Effector memory CD8-positive, alpha-beta T cell (primary cell): ENCODE measurements around the gene WLS.
"Not testable (repeated sequence)": the region's sequence is repeated elsewhere in the genome, so short reads cannot be mapped to it uniquely, and the experiment has no call there.

Experiments used
- ATAC-seq: fragments of 150-1000 bp; cut with Tn5 transposase; replicated peaks from 2 replicates; pipeline ENCODE4 v1.10.0; 2021; ENCODE audit warnings: mild to moderate bottlenecking, moderate library complexity
- DNase-seq, 3 experiments: peaks; one replicate each; pipeline ENCODE4 v3.0.0; 2021
- H3K27ac Mint-ChIP-seq, 2 donors: one replicate each; pipeline ENCODE4 v1.8.0; 2022; ENCODE audit warnings: mild to moderate bottlenecking in 2 of 2, mixed read lengths in 2 of 2, moderate library complexity in 2 of 2
- H3K27me3 Mint-ChIP-seq, 2 donors: one replicate each; pipeline ENCODE4 v1.8.0; 2022; ENCODE audit warnings: mixed read lengths in 2 of 2
- H3K36me3 Mint-ChIP-seq: one replicate; pipeline ENCODE4 v1.8.0; 2022; ENCODE audit warnings: mild to moderate bottlenecking, moderate library complexity, mixed read lengths; ENCODE audit not compliant: insufficient read depth
- H3K4me1 Mint-ChIP-seq, 2 donors: one replicate each; pipeline ENCODE4 v1.8.0; 2022; ENCODE audit warnings: low read depth in 2 of 2, mixed read lengths in 2 of 2
- H3K4me3 Mint-ChIP-seq, 2 donors: one replicate each; pipeline ENCODE4 v1.8.0; 2022; ENCODE audit warnings: mild to moderate bottlenecking in 2 of 2, mixed read lengths in 2 of 2, moderate library complexity in 2 of 2
- H3K9me3 Mint-ChIP-seq, 2 donors: one replicate each; pipeline ENCODE4 v1.8.0; 2022; ENCODE audit warnings: mixed read lengths in 2 of 2

The WLS gene

GRCh38 chr1:68164918-68165317 lies 67.4 kb downstream of the WLS start:
- ATAC-seq (no peak), DNase-seq (no peak)
- Mint-ChIP-seq H3K27ac (no peak overlapping the region), H3K4me3 (no peak overlapping the region), H3K36me3 (no peaks in the 10 kb centered on the region), H3K27me3 (no peaks in the 10 kb centered on the region), H3K4me1 (no peaks in the 10 kb centered on the region), H3K9me3 (peaks cover 0 to 6% of the 10 kb centered on the region in 2 donors)

- no peak for ATAC-seq
- Mint-ChIP-seq H3K27me3 (no peaks in the 10 kb centered on the region), H3K4me1 (no peaks in the 10 kb centered on the region)
These were observed 69.1 kb downstream of the WLS start for GRCh38 chr1:68163220-68163619.

GRCh38 chr1:68162761-68163160 lies 69.6 kb downstream of the WLS start:
- no peaks in the 10 kb centered on the region for H3K4me1 Mint-ChIP-seq
- no peaks in the 10 kb centered on the region for H3K36me3 Mint-ChIP-seq

More at GRCh38 chr1:68163220-68163619, 69.1 kb downstream of the WLS start:
- peaks cover 0 to 6% of the 10 kb centered on the region in 2 donors for H3K9me3 Mint-ChIP-seq
- no peak overlapping the region for H3K27ac Mint-ChIP-seq
- no peak overlapping the region for H3K4me3 Mint-ChIP-seq
- no peaks in the 10 kb centered on the region for H3K36me3 Mint-ChIP-seq
- DNase-seq: no peak

GRCh38 chr1:68161672-68162071 lies 70.7 kb downstream of the WLS start:
- not testable (repeated sequence) for H3K36me3 Mint-ChIP-seq, H3K9me3 Mint-ChIP-seq, H3K27me3 Mint-ChIP-seq, H3K27ac Mint-ChIP-seq, DNase-seq, H3K4me1 Mint-ChIP-seq, ATAC-seq, H3K4me3 Mint-ChIP-seq

More at GRCh38 chr1:68162761-68163160, 69.6 kb downstream of the WLS start:
- Mint-ChIP-seq H3K27ac (no peak overlapping the region), H3K27me3 (no peaks in the 10 kb centered on the region), H3K9me3 (peaks cover 0 to 6% of the 10 kb centered on the region in 2 donors), H3K4me3 (no peak overlapping the region)
- no peak for DNase-seq
- no peak for ATAC-seq

GRCh38 chr1:68160935-68161334 lies 71.4 kb downstream of the WLS start:
- H3K9me3 Mint-ChIP-seq, DNase-seq, H3K4me3 Mint-ChIP-seq, ATAC-seq, H3K36me3 Mint-ChIP-seq, H3K27ac Mint-ChIP-seq, H3K4me1 Mint-ChIP-seq, H3K27me3 Mint-ChIP-seq: not testable (repeated sequence)

GRCh38 chr1:68160021-68160420 lies 72.3 kb downstream of the WLS start:
- Mint-ChIP-seq H3K27me3 (no peaks in the 10 kb centered on the region), H3K9me3 (peaks cover 0 to 6% of the 10 kb centered on the region in 2 donors), H3K36me3 (no peaks in the 10 kb centered on the region), H3K4me3 (no peak overlapping the region), H3K4me1 (no peaks in the 10 kb centered on the region), H3K27ac (no peak overlapping the region)
- DNase-seq: no peak
- no peak for ATAC-seq

- Mint-ChIP-seq H3K4me3 (no peak overlapping the region), H3K4me1 (no peaks in the 10 kb centered on the region), H3K36me3 (no peaks in the 10 kb centered on the region), H3K9me3 (peaks cover 0 to 6% of the 10 kb centered on the region in 2 donors), H3K27ac (no peak overlapping the region), H3K27me3 (no peaks in the 10 kb centered on the region)
- no peak for DNase-seq
- ATAC-seq: no peak
These were observed 73.5 kb downstream of the WLS start for GRCh38 chr1:68158837-68159236.

- ATAC-seq: no peak
- Mint-ChIP-seq H3K4me1 (no peaks in the 10 kb centered on the region), H3K4me3 (no peak overlapping the region), H3K36me3 (no peaks in the 10 kb centered on the region), H3K9me3 (peaks cover 0 to 6% of the 10 kb centered on the region in 2 donors), H3K27me3 (no peaks in the 10 kb centered on the region), H3K27ac (no peak overlapping the region)
- no peak for DNase-seq
These were observed 74.9 kb downstream of the WLS start for GRCh38 chr1:68157416-68157815.

- Mint-ChIP-seq H3K36me3 (no peaks in the 10 kb centered on the region), H3K27me3 (no peaks in the 10 kb centered on the region), H3K4me1 (no peaks in the 10 kb centered on the region)
These were observed 80.6 kb downstream of the WLS start for GRCh38 chr1:68151690-68152089.

GRCh38 chr1:68149907-68150306 lies 82.4 kb downstream of the WLS start:
- Mint-ChIP-seq H3K36me3 (no peaks in the 10 kb centered on the region), H3K27ac (no peak overlapping the region), H3K4me1 (no peaks in the 10 kb centered on the region), H3K9me3 (no peaks in the 10 kb centered on the region), H3K27me3 (no peaks in the 10 kb centered on the region), H3K4me3 (no peak overlapping the region)
- no peak for ATAC-seq
- no peak for DNase-seq

More at GRCh38 chr1:68151690-68152089, 80.6 kb downstream of the WLS start:
- DNase-seq: no peak
- H3K4me3 Mint-ChIP-seq: no peak overlapping the region
- H3K27ac Mint-ChIP-seq: no peak overlapping the region
- no peak for ATAC-seq
- H3K9me3 Mint-ChIP-seq: no peaks in the 10 kb centered on the region

GRCh38 chr1:68149110-68149798 lies 83.1 kb downstream of the WLS start:
- Mint-ChIP-seq H3K9me3 (no peaks in the 10 kb centered on the region), H3K27ac (no peak overlapping the region), H3K36me3 (no peaks in the 10 kb centered on the region), H3K27me3 (no peaks in the 10 kb centered on the region), H3K4me3 (no peak overlapping the region), H3K4me1 (no peaks in the 10 kb centered on the region)
- ATAC-seq: no peak
- DNase-seq: no peak

GRCh38 chr1:68148631-68149030 lies 83.7 kb downstream of the WLS start:
- no peaks in the 10 kb centered on the region for H3K9me3 Mint-ChIP-seq
- H3K4me1 Mint-ChIP-seq: no peaks in the 10 kb centered on the region
- DNase-seq (no peak), ATAC-seq (no peak)
- no peaks in the 10 kb centered on the region for H3K36me3 Mint-ChIP-seq
- H3K27me3 Mint-ChIP-seq: no peaks in the 10 kb centered on the region
- H3K27ac Mint-ChIP-seq: no peak overlapping the region
- H3K4me3 Mint-ChIP-seq: no peak overlapping the region

GRCh38 chr1:68147534-68148171 lies 84.7 kb downstream of the WLS start:
- H3K9me3 Mint-ChIP-seq: no peaks in the 10 kb centered on the region
- no peak overlapping the region for H3K27ac Mint-ChIP-seq
- no peak overlapping the region for H3K4me3 Mint-ChIP-seq
- no peak for ATAC-seq
- DNase-seq: no peak
- no peaks in the 10 kb centered on the region for H3K36me3 Mint-ChIP-seq
- H3K4me1 Mint-ChIP-seq: no peaks in the 10 kb centered on the region
- no peaks in the 10 kb centered on the region for H3K27me3 Mint-ChIP-seq

GRCh38 chr1:68145418-68146126 lies 86.8 kb downstream of the WLS start:
- no peak overlapping the region for H3K4me3 Mint-ChIP-seq
- H3K27me3 Mint-ChIP-seq: peaks cover 0 to 8% of the 10 kb centered on the region in 2 donors
- no peaks in the 10 kb centered on the region for H3K36me3 Mint-ChIP-seq
- DNase-seq (no peak), ATAC-seq (no peak)
- no peaks in the 10 kb centered on the region for H3K4me1 Mint-ChIP-seq
- no peak overlapping the region for H3K27ac Mint-ChIP-seq
- peaks cover 0 to 1% of the 10 kb centered on the region in 2 donors for H3K9me3 Mint-ChIP-seq
